PC-9 (cell line): ENCODE data around the gene PEAK3. TPM values are rescaled to one million over a fixed set of nuclear protein-coding genes. Genes with fewer than 3 reads are reported as not detected.

Experiments
- BruUV-seq: library from RNA; stranded (reverse); fragments of 400-500 nt; replicated peaks from 2 replicates; lab custom pipeline; 2021; lab: Mats Ljungman, UMichigan
- CTCF ChIA-PET: fragments of 300-600 bp; sonication (Branson Sonifier 250); formaldehyde crosslinking; loops from one replicate; lab custom pipeline; 2022; ENCODE audit warnings: antibody characterized with exemption; lab: Charles Lee
- POLR2A ChIA-PET: fragments of 300-600 bp; sonication (Branson Sonifier 250); formaldehyde crosslinking; loops from one replicate; lab custom pipeline; 2022; ENCODE audit warnings: antibody characterized with exemption; ENCODE audit not compliant: unreplicated experiment; lab: Charles Lee
- DNase-seq, 2 experiments: peaks; one replicate each; pipeline versions ENCODE4 v3.0.0 to v3.0.0-alpha.2; 2015 to 2022; ENCODE audit warnings: mixed read lengths in 1 of 2
- H2AFZ ChIP-seq: fragments of 200-600 bp; sonication (generic); 2 replicates; pipeline ENCODE4 v1.8.1; 2017; ENCODE audit warnings: antibody characterized with exemption
- H3F3A ChIP-seq: fragments of 200-600 bp; sonication (generic); 2 replicates; pipeline ENCODE4 v1.8.1; 2017; ENCODE audit warnings: antibody characterized with exemption, mild to moderate bottlenecking, low read depth; ENCODE audit not compliant: insufficient read depth
- H3K27ac ChIP-seq: fragments of 200-600 bp; sonication (generic); 2 replicates; pipeline ENCODE4 v1.6.1; 2016; ENCODE audit warnings: mixed run types
- H3K27me3 ChIP-seq: fragments of 200-600 bp; sonication (generic); 2 replicates; pipeline ENCODE4 v1.6.1; 2016; ENCODE audit warnings: low read depth, mixed run types; ENCODE audit not compliant: insufficient read depth
- H3K36me3 ChIP-seq: fragments of 200-600 bp; sonication (generic); 2 replicates; pipeline ENCODE4 v1.6.1; 2016; ENCODE audit warnings: low read depth, mixed run types
- H3K4me1 ChIP-seq: fragments of 200-600 bp; sonication (generic); replicated peaks from 2 replicates; pipeline ENCODE4 v1.6.1; 2016; ENCODE audit warnings: mixed run types; ENCODE audit not compliant: insufficient read depth
- H3K4me2 ChIP-seq: fragments of 200-600 bp; sonication (generic); 2 replicates; pipeline ENCODE4 v1.6.1; 2017; ENCODE audit warnings: mixed run types
- H3K4me3 ChIP-seq: fragments of 200-600 bp; sonication (generic); 2 replicates; pipeline ENCODE4 v1.6.1; 2016; ENCODE audit warnings: mixed run types
- H3K79me2 ChIP-seq: fragments of 200-600 bp; sonication (generic); 2 replicates; pipeline ENCODE4 v1.6.1; 2017; ENCODE audit warnings: low read depth, mixed run types
- H3K9me2 ChIP-seq: fragments of 200-600 bp; sonication (generic); 2 replicates; pipeline ENCODE4 v1.8.1; 2017; ENCODE audit warnings: mild to moderate bottlenecking; ENCODE audit not compliant: insufficient read depth
- H3K9me3 ChIP-seq: fragments of 200-600 bp; sonication (generic); 2 replicates; pipeline ENCODE4 v1.8.1; 2016; ENCODE audit warnings: low read depth; ENCODE audit not compliant: insufficient read depth
- H4K20me1 ChIP-seq: fragments of 200-600 bp; sonication (generic); 2 replicates; pipeline ENCODE4 v1.8.1; 2017; ENCODE audit not compliant: insufficient read depth
- CTCF ChIP-seq: fragments of 200-600 bp; sonication (generic); conservative IDR thresholded peaks from 2 replicates; pipeline ENCODE4 v1.6.1; 2017; ENCODE audit warnings: mixed run types, antibody characterized with exemption, mild to moderate bottlenecking, moderate library complexity
- EZH2 ChIP-seq: fragments of 200-600 bp; sonication (generic); IDR thresholded peaks from 2 replicates; pipeline ENCODE4 v1.8.0; 2017; ENCODE audit warnings: antibody characterized with exemption, low read depth
- intact Hi-C: fragments of 100-400 bp; cut with micrococcal nuclease; formaldehyde crosslinking; loops from one replicate; pipeline ENCODE4 v1.10.0; 2022; ENCODE audit not compliant: unreplicated experiment
- total RNA-seq: library from RNA; stranded (reverse); gene quantifications from 2 replicates; pipeline ENCODE4 v1.2.3, GENCODE V29; 2021

Gene PEAK3
- total RNA-seq, 1 experiment from 2014 or later: not detected

DNA sequence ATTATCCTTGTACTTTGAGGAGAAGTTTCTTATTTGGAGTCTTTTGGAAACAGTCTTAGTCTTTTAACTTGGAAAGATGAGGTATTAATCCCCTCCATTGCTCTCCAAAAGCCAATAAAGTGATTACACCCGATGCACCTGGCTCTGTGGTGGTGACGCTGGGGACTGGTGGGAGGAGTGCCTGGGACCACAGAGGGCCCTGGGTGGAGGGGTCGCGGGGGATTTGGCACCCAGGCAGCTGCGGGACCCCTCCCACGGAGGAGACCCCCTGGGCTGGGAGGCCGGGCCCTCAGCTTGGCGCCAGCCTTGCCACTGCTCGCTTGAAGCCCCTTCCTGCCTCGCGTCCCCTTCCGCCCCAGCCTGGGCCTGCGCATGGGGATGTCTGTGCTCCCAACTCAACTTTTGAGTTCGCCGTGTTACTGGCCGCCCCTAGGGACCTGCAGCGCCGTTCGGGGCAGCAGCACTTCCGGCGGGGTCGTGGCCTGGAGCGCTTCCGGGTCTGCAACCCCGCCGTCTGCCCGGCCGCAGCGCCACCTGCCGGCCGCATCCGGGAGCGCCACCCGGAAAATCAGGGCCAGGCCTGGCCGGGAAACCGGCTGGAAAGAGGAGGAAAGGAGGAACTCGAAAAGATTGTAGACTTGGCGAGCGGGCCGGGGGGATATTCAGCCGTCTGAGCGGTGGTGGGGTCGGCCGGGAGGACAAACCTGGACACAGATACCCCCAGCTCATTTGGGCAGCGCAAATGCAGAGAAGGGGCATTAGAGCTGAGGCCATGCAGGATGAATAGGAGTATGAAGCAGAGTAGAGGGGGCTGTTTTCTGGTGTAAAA is 8.4 kb downstream of the PEAK3 start:
- Histone ChIP-seq H2AFZ (no peak overlapping the region), H3K79me2 (peaks cover 50% of the 10 kb centered on the region)
- POLR2A ChIA-PET: no interaction called here

DNA sequence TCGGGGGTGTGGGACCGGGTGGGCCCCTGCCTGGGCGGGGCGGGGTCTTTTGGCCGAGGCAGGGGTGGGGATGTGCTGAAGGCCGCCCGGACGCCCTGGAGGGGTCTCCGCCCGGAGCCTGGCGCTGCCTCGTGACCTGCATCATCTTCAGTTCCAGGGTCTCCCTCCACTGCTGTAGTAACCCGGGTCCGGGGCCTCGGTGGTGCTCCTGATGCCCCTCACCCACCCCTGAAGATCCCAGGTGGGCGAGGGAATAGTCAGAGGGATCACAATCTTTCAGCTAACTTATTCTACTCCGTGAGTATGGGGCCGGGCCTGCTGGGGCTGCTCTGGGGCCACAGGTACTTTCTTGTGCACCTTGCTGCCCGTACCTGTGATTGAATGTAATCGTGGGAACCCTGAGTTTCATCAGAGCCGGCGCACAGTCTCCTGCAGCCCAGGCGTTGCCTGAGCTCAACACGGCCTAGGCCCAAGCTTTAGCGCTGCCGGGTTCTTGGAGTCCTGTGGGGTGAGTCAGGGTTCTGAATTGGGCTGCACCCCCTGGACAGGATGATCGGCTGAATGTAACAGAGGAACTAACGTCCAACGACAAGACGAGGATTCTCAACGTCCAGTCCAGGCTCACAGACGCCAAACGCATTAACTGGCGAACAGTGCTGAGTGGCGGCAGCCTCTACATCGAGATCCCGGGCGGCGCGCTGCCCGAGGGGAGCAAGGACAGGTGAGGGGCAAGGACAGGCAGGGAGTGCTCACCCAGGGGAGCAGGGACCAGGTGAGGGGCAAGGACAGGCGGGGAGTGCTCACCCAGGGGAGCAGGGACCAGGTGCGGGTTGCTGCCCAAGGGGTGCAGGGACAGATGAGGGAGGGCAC is 10.5 kb downstream of the PEAK3 start:
- Histone ChIP-seq H3K4me1 (peaks cover 15% of the 10 kb centered on the region; the same call in 1 of the 2 replicates), H3K9me3 (no peaks in the 10 kb centered on the region), H3K79me2 (peaks cover 50% of the 10 kb centered on the region), H3F3A (peaks cover 32% of the 10 kb centered on the region), H3K36me3 (peaks cover 6% of the 10 kb centered on the region; the same call in 1 of the 2 replicates), H3K9me2 (no peaks in the 10 kb centered on the region), H3K27ac (peak overlapping the region; percentile 53), H4K20me1 (peaks cover 37% of the 10 kb centered on the region), H3K27me3 (no peaks in the 10 kb centered on the region), H3K4me2 (peak overlapping the region; percentile 87), H3K4me3 (peak overlapping the region; percentile 88), H2AFZ (no peak overlapping the region)
- peak in 1 of 2 experiments; percentile 52 for DNase-seq
- intact Hi-C loops: no loop called here
- BruUV-seq: TSS peak; percentile 16
- ChIA-PET POLR2A (no interaction called here), CTCF (no interaction called here)
- no peak for TF ChIP-seq CTCF
- no peak for TF ChIP-seq EZH2

More for the DNA sequence above, 8.4 kb downstream of the PEAK3 start:
- Histone ChIP-seq H3K4me1 (peaks cover 15% of the 10 kb centered on the region; the same call in 1 of the 2 replicates), H3K4me3 (peak overlapping the region; percentile 50; the same call in 1 of the 2 replicates), H3K9me3 (no peaks in the 10 kb centered on the region), H3K9me2 (no peaks in the 10 kb centered on the region), H3F3A (peaks cover 32% of the 10 kb centered on the region), H3K27me3 (no peaks in the 10 kb centered on the region), H3K36me3 (peaks cover 6% of the 10 kb centered on the region; the same call in 1 of the 2 replicates), H3K4me2 (peak overlapping the region; percentile 87), H4K20me1 (peaks cover 37% of the 10 kb centered on the region), H3K27ac (0 out of 2 replicates have a peak overlapping the region, but pooled peaks have one; percentile 34)
- no TSS peak for BruUV-seq
- intact Hi-C loops: no loop called here
- DNase-seq: peak; percentile 49 to 66
- CTCF ChIA-PET: no interaction called here
- TF ChIP-seq EZH2: no peak
- peak; percentile 79 for TF ChIP-seq CTCF
